ENCODE measurements around the gene PLA2G6.

PLA2G6 gene

GRCh38 chr22:38074181-38075104 is 107.2 kb downstream of the PLA2G6 start:
- Mint-ChIP-seq H3K9me3 (no peaks in the 10 kb centered on the region), H3K4me1 (no peaks in the 10 kb centered on the region), H3K36me3 (peaks cover 33 to 35% of the 10 kb centered on the region in 2 donors)

GRCh38 chr22:38073150-38074130 is 108.2 kb downstream of the PLA2G6 start:
- Mint-ChIP-seq H3K27me3 (no peaks in the 10 kb centered on the region), H3K36me3 (peaks cover 32 to 35% of the 10 kb centered on the region in 2 donors), H3K27ac (no peak overlapping the region), H3K9me3 (no peaks in the 10 kb centered on the region), H3K4me1 (no peaks in the 10 kb centered on the region), H3K4me3 (no peak overlapping the region)
- no peak for DNase-seq
- no peak for ATAC-seq (replicated peaks)

More at GRCh38 chr22:38074181-38075104, 107.2 kb downstream of the PLA2G6 start:
- H3K27me3 Mint-ChIP-seq: peaks cover 0 to under 1% of the 10 kb centered on the region in 2 donors
- H3K4me3 Mint-ChIP-seq: no peak overlapping the region
- no peak for ATAC-seq (replicated peaks)
- DNase-seq: no peak
- peak overlapping the region; percentile 42 for H3K27ac Mint-ChIP-seq

GRCh38 chr22:38072322-38073149 is 109.1 kb downstream of the PLA2G6 start:
- H3K27me3 Mint-ChIP-seq: no peaks in the 10 kb centered on the region
- DNase-seq (no peak), ATAC-seq (replicated peaks) (no peak)
- peaks cover 37 to 42% of the 10 kb centered on the region in 2 donors for H3K36me3 Mint-ChIP-seq
- H3K9me3 Mint-ChIP-seq: no peaks in the 10 kb centered on the region
- no peaks in the 10 kb centered on the region for H3K4me1 Mint-ChIP-seq
- no peak overlapping the region for H3K27ac Mint-ChIP-seq
- no peak overlapping the region for H3K4me3 Mint-ChIP-seq

GRCh38 chr22:38071421-38072321 is 110.0 kb downstream of the PLA2G6 start:
- no peak overlapping the region for H3K27ac Mint-ChIP-seq
- H3K9me3 Mint-ChIP-seq: no peaks in the 10 kb centered on the region
- H3K4me3 Mint-ChIP-seq: no peak overlapping the region
- DNase-seq: no peak
- ATAC-seq (replicated peaks): no peak
- no peaks in the 10 kb centered on the region for H3K4me1 Mint-ChIP-seq
- H3K36me3 Mint-ChIP-seq: peaks cover 43 to 48% of the 10 kb centered on the region in 2 donors
- H3K27me3 Mint-ChIP-seq: no peaks in the 10 kb centered on the region

GRCh38 chr22:38070250-38070921 is 111.2 kb downstream of the PLA2G6 start:
- ATAC-seq (replicated peaks) (no peak), DNase-seq (no peak)
- Mint-ChIP-seq H3K9me3 (no peaks in the 10 kb centered on the region), H3K4me3 (no peak overlapping the region), H3K36me3 (peaks cover 51 to 61% of the 10 kb centered on the region in 2 donors), H3K27ac (no peak overlapping the region), H3K4me1 (no peaks in the 10 kb centered on the region), H3K27me3 (no peaks in the 10 kb centered on the region)

- Mint-ChIP-seq H3K9me3 (no peaks in the 10 kb centered on the region), H3K27me3 (no peaks in the 10 kb centered on the region), H3K36me3 (peaks cover 54 to 66% of the 10 kb centered on the region in 2 donors), H3K4me3 (no peak overlapping the region), H3K4me1 (no peaks in the 10 kb centered on the region), H3K27ac (no peak overlapping the region)
- no peak for ATAC-seq (replicated peaks)
- no peak for DNase-seq
Measured at GRCh38 chr22:38069372-38070249, 112.0 kb downstream of the PLA2G6 start.

GRCh38 chr22:38068641-38069371 is 112.8 kb downstream of the PLA2G6 start:
- Mint-ChIP-seq H3K27ac (no peak overlapping the region), H3K27me3 (no peaks in the 10 kb centered on the region), H3K9me3 (no peaks in the 10 kb centered on the region), H3K36me3 (peaks cover 49 to 68% of the 10 kb centered on the region in 2 donors), H3K4me1 (no peaks in the 10 kb centered on the region), H3K4me3 (no peak overlapping the region)
- ATAC-seq (replicated peaks) (no peak), DNase-seq (no peak)

GRCh38 chr22:38067761-38068360 is 113.8 kb downstream of the PLA2G6 start:
- H3K27ac Mint-ChIP-seq: peak overlapping the region; percentile 32
- peaks cover 48 to 69% of the 10 kb centered on the region in 2 donors for H3K36me3 Mint-ChIP-seq
- peaks cover under 1 to 2% of the 10 kb centered on the region in 2 donors for H3K4me1 Mint-ChIP-seq
- H3K27me3 Mint-ChIP-seq: no peaks in the 10 kb centered on the region
- H3K9me3 Mint-ChIP-seq: no peaks in the 10 kb centered on the region
- ATAC-seq (replicated peaks) (no peak), DNase-seq (no peak)
- no peak overlapping the region for H3K4me3 Mint-ChIP-seq

GRCh38 chr22:38067028-38067415 is 114.6 kb downstream of the PLA2G6 start:
- Mint-ChIP-seq H3K36me3 (peaks cover 44 to 69% of the 10 kb centered on the region in 2 donors), H3K27me3 (no peaks in the 10 kb centered on the region), H3K9me3 (no peaks in the 10 kb centered on the region), H3K4me1 (peaks cover 5 to 8% of the 10 kb centered on the region in 2 donors), H3K27ac (peak overlapping the region; percentile 72), H3K4me3 (no peak overlapping the region)
- ATAC-seq (replicated peaks): no peak
- DNase-seq: no peak

- H3K27ac Mint-ChIP-seq: peak overlapping the region; percentile 72
- ATAC-seq (replicated peaks): no peak
- no peak overlapping the region for H3K4me3 Mint-ChIP-seq
- H3K9me3 Mint-ChIP-seq: no peaks in the 10 kb centered on the region
- H3K36me3 Mint-ChIP-seq: peaks cover 45 to 71% of the 10 kb centered on the region in 2 donors
- DNase-seq: no peak
- peaks cover 5 to 8% of the 10 kb centered on the region in 2 donors for H3K4me1 Mint-ChIP-seq
- no peaks in the 10 kb centered on the region for H3K27me3 Mint-ChIP-seq
Measured at GRCh38 chr22:38066381-38067027, 115.1 kb downstream of the PLA2G6 start.

- Mint-ChIP-seq H3K4me1 (peaks cover 5 to 8% of the 10 kb centered on the region in 2 donors), H3K27me3 (no peaks in the 10 kb centered on the region), H3K36me3 (peaks cover 45 to 71% of the 10 kb centered on the region in 2 donors), H3K4me3 (no peak overlapping the region), H3K27ac (no peak overlapping the region), H3K9me3 (no peaks in the 10 kb centered on the region)
- no peak for ATAC-seq (replicated peaks)
- DNase-seq: no peak
Measured at GRCh38 chr22:38065539-38065938, 116.1 kb downstream of the PLA2G6 start.

All from stimulated activated naive B cell treated with anti-CD40 and anti-IgM and Interleukin-4, amounts not matched to agents 10 μg/mL and 1 μg/mL and 100 μg/mL, for 72 hours (primary cell).